ENCODE results near the gene SPTBN1. TPM values are rescaled to one million over a fixed set of nuclear protein-coding genes. Genes with fewer than 3 reads are reported as not detected.

Gene SPTBN1
- total RNA-seq, 2 experiments from 2014 or later = 82.9 to 109 TPM

DNA sequence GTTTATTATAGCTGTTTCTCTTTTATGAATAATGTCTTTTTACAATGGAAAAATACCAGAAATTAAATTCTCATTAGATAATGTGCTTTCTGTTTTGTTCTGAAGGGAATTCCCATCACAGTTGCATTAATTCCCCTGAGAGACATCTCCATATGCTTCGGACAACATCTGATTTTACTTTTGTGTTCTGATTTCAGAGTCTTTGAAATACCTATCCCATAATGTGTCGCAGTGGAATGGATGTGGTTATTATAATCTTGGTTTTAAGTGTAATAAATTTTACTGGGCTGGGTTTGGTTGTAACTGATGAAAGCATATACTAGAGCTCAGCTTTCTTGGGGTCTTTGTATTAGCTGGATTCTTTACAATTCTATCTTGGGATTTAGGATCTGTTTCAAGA, 12.5 kb downstream of the SPTBN1 start:
- Mint-ChIP-seq H3K27me3 (peaks cover 13% of the 10 kb centered on the region), H3K36me3 (no peaks in the 10 kb centered on the region), H3K4me1 (no peaks in the 10 kb centered on the region), H3K27ac (no peak overlapping the region), H3K4me3 (no peak overlapping the region), H3K9me3 (ENCODE audit: low read depth) (no peaks in the 10 kb centered on the region)
- ATAC-seq (no peak), DNase-seq (no peak)
- CTCF ChIA-PET = no interaction called here

DNA sequence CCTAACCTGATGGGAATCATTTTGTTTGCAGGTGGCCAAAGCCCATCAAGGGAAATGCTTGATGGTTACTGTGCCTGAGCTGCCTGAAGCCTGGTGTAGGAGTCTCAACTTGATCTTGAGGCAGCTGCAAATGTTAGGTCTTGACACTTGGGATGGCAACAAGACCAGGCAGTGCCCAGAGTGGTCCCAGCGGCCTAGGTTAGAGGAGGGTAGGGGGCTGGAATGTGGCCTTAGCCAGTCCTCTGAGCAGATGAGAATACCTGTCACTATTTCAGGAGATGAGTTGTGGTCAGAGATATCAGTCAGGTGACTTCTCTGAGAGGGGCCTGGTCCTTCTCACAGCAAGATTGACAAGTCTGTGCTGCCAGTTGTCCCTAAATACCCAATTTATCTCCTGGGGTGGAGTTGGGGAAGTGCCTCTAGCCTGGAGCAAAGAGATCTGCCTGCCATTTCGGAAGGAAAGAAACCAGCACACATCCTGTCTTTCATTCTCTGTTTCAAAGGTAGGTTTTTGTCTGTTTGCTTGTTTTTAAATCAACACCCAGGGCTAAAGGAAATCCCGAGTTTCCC, 13.4 kb downstream of the SPTBN1 start:
- Mint-ChIP-seq H3K36me3 (no peaks in the 10 kb centered on the region), H3K27me3 (peaks cover 8% of the 10 kb centered on the region), H3K9me3 (ENCODE audit: low read depth) (no peaks in the 10 kb centered on the region), H3K4me3 (no peak overlapping the region), H3K4me1 (no peaks in the 10 kb centered on the region), H3K27ac (no peak overlapping the region)
- DNase-seq (no peak), ATAC-seq (no peak)
- CTCF ChIA-PET = no interaction called here

DNA sequence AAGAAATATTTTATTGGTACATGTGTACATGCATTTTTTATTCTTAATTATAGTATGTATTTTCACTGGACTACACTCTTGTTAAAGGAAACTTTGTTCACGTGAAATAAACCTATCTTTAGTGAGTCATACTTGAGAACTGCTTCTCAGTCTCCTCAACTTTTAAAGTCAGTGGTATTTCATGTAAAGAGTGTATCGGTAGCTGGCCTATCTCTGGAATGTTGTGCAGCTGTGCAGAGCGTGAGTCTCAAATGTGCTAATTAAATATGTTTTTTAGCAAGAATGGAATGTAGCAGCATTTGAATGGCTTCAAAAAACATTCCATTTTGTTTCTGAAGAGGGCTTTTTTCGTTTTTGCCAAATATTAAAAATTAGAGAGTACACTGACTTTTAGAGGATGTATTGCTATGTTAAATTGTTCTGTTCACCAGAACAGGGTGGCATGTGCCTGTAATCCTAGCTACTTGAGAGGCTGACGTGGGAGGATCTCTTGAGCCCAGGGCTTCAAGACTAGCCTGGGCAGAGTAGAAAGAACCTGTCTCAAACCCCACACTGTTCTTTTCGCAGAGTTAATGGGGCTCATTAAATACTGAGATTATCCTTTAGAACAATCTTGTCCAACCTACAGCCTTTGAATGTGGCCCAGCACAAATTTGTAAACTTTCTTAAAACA, 14.3 kb downstream of the SPTBN1 start:
- CTCF ChIA-PET = no interaction called here
- H3K27me3 Mint-ChIP-seq = peaks cover 3% of the 10 kb centered on the region
- ATAC-seq (no peak), DNase-seq (no peak)
- H3K36me3 Mint-ChIP-seq = no peaks in the 10 kb centered on the region
- no peak overlapping the region for H3K27ac Mint-ChIP-seq
- H3K9me3 Mint-ChIP-seq (ENCODE audit: low read depth) = no peaks in the 10 kb centered on the region
- H3K4me1 Mint-ChIP-seq = no peaks in the 10 kb centered on the region
- H3K4me3 Mint-ChIP-seq = no peak overlapping the region

DNA sequence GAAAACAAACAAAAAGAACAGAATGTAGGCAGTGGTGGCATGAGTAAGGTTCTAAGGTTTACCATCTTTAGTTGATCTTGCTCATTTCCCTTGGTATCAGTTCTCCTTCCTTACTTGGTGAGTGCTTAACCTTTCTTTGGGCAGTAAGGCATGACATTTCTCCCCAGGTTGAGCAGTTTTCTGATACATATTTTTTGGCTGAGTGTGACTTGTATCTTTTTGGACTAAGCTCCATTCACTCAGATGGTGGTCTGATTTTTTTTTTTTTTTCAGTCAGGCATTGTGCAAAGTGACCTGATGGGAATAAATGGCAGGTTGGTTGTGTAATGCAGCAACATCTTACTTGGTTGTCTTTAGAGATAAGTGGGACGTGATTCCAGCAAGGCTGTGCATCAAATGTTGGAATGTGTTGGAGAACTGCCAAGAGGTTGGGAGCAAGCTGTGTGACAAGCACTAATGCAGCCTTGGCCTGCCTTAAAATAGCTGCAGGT, 15.1 kb downstream of the SPTBN1 start:
- DNase-seq (no peak), ATAC-seq (no peak)
- H3K36me3 Mint-ChIP-seq = no peaks in the 10 kb centered on the region
- no peaks in the 10 kb centered on the region for H3K9me3 Mint-ChIP-seq (ENCODE audit: low read depth)
- H3K27me3 Mint-ChIP-seq = peaks cover 3% of the 10 kb centered on the region
- no peak overlapping the region for H3K4me3 Mint-ChIP-seq
- H3K27ac Mint-ChIP-seq = no peak overlapping the region
- H3K4me1 Mint-ChIP-seq = no peaks in the 10 kb centered on the region
- CTCF ChIA-PET = no interaction called here

DNA sequence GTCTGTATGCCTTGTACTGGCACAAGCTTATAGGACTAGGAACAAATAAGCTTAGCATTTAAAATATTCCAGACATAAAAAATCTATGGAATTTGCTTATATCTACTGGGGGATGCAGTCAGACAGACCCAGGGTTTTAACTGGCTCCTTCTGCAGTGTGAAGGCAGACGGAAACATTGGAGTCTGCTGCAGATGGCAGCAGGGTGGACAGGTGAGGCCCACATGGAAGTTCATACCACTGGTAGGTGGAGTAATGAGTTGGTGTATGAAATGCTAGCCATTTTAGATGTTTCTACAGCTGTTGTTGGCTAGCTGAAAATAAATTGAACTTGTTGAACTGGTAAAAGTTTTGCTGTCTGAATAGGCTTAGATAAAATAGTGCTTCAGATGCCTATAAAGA, 17.7 kb downstream of the SPTBN1 start:
- H3K36me3 Mint-ChIP-seq = no peaks in the 10 kb centered on the region
- no peak overlapping the region for H3K4me3 Mint-ChIP-seq
- no peaks in the 10 kb centered on the region for H3K27me3 Mint-ChIP-seq
- no peaks in the 10 kb centered on the region for H3K9me3 Mint-ChIP-seq (ENCODE audit: low read depth)
- no peak for DNase-seq
- peaks cover 3% of the 10 kb centered on the region for H3K4me1 Mint-ChIP-seq
- ATAC-seq = no peak
- H3K27ac Mint-ChIP-seq = no peak overlapping the region
- CTCF ChIA-PET = interaction anchor here (1.3 kb wide), 1 partner anchor 9 kb away, joined by 3 read pairs; no protein-coding TSS in a partner anchor

DNA sequence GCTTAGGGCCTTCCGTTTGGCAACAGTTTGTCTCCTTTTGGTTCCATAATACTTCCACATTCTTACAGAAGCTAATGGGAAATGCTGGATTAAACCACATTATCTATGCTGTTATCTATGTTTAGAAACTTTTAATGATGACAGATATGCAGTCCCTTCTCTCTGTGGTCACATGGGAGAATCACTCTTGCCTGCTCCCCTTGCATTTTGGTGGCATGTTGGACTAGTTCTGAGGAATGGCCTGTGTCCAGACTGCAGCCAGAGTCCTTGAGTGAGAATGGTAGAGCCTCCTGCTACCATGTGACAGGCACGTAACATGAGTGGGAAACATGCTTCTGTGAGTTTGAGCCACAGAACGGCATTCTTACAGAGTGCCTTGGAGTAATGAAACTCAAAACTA, 19.2 kb downstream of the SPTBN1 start:
- DNase-seq (no peak), ATAC-seq (no peak)
- Mint-ChIP-seq H3K27me3 (no peaks in the 10 kb centered on the region), H3K27ac (no peak overlapping the region), H3K36me3 (no peaks in the 10 kb centered on the region), H3K4me3 (no peak overlapping the region), H3K4me1 (peaks cover 3% of the 10 kb centered on the region), H3K9me3 (ENCODE audit: low read depth) (no peaks in the 10 kb centered on the region)
- CTCF ChIA-PET = interaction anchor here (1.3 kb wide), 1 partner anchor 10 kb away, joined by 3 read pairs; no protein-coding TSS in a partner anchor

DNA sequence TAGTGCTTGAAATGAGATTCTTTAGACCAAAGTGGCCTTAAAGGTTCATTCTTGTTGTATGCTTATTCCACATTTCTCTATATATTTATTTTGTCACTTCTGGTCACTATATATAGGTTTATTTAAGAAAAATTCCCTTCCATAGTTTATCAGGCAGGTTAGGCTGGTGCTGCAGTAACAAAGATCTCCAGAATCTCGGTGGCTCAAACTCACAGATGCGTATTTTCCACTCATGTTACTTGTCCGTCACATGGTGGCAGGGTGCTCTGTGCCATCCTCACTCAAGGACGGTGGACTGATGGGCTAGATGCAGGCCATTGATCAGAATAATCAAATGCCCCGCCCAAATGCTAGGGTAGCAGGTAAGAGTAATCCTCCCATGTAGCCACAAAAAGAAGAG, 19.8 kb downstream of the SPTBN1 start:
- Mint-ChIP-seq H3K36me3 (no peaks in the 10 kb centered on the region), H3K27me3 (no peaks in the 10 kb centered on the region), H3K4me3 (no peak overlapping the region), H3K27ac (no peak overlapping the region), H3K4me1 (peaks cover 3% of the 10 kb centered on the region), H3K9me3 (ENCODE audit: low read depth) (no peaks in the 10 kb centered on the region)
- ATAC-seq (no peak), DNase-seq (no peak)
- CTCF ChIA-PET = no interaction called here

DNA sequence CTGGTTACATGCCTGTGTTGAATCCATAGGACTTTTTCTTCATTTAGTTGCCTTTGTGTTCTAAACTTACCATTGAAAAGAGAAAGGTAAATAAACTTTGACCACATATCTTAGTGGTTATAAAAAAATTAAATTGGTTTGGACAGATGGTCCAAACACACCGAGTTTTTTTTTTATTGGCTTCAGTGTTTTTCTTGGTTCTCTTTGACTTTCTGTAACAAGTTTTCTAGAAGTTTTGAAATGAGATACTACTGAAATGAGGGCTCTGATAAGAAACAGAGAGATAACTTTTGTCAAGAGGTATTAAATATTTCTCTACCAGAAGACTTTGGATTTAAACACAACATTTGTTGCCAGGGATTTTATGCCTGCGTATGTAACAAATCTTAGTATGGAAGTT, 20.7 kb downstream of the SPTBN1 start:
- Mint-ChIP-seq H3K4me1 (peaks cover 3% of the 10 kb centered on the region), H3K9me3 (ENCODE audit: low read depth) (no peaks in the 10 kb centered on the region), H3K36me3 (no peaks in the 10 kb centered on the region), H3K27ac (no peak overlapping the region), H3K27me3 (peaks cover 3% of the 10 kb centered on the region), H3K4me3 (no peak overlapping the region)
- ATAC-seq = no peak
- DNase-seq = no peak
- CTCF ChIA-PET = no interaction called here

DNA sequence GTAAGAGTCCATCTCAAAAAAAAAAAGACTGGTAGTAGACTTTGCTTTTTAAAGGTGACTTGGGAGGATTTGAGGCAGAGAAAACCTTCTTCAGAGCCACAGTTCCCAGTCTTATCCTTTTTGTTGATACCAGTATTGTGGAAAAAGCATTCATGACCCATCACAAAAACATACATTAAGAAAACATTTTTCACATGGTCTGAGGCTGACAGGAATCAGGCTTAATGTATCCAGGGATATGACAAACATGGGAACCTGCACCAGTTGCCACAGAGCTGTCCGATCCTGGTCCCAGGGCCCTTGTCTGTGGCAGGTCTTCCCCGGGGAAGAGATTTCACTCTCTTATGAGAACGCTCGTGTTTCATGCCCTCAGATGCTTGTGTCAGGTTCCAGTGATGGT, 21.8 kb downstream of the SPTBN1 start:
- CTCF ChIA-PET = interaction anchor here (1.1 kb wide), 1 partner anchor 12 kb away, joined by 3 read pairs; no protein-coding TSS in a partner anchor
- Mint-ChIP-seq H3K27me3 (peaks cover 5% of the 10 kb centered on the region), H3K4me3 (no peak overlapping the region), H3K27ac (no peak overlapping the region), H3K9me3 (ENCODE audit: low read depth) (no peaks in the 10 kb centered on the region), H3K36me3 (no peaks in the 10 kb centered on the region), H3K4me1 (peaks cover 3% of the 10 kb centered on the region)
- ATAC-seq (no peak), DNase-seq (no peak)

DNA sequence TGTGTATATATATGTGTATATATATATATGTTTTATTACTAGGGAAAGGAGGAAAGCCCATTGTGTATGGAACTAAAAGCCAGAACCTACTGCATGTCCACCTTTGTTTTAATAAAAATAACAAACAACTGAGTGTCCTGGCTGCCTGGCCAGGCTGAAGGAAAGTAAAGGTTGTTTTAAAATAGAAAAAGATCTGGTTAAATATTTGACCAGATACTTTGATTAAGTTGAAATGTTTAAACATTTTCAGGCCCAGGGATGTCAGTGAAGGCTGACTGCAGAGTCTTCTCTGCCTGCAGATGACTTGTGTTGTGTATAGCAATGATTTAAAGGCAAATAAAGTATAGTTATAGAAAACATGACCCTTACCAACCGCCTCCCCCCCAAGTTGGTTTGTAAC, 22.8 kb downstream of the SPTBN1 start:
- CTCF ChIA-PET = interaction anchor here (1.1 kb wide), 1 partner anchor 11 kb away, joined by 3 read pairs; no protein-coding TSS in a partner anchor
- no peaks in the 10 kb centered on the region for H3K9me3 Mint-ChIP-seq (ENCODE audit: low read depth)
- ATAC-seq (no peak), DNase-seq (no peak)
- no peaks in the 10 kb centered on the region for H3K36me3 Mint-ChIP-seq
- no peak overlapping the region for H3K4me3 Mint-ChIP-seq
- H3K27me3 Mint-ChIP-seq = peaks cover 5% of the 10 kb centered on the region
- no peak overlapping the region for H3K27ac Mint-ChIP-seq
- H3K4me1 Mint-ChIP-seq = peaks cover 3% of the 10 kb centered on the region

DNA sequence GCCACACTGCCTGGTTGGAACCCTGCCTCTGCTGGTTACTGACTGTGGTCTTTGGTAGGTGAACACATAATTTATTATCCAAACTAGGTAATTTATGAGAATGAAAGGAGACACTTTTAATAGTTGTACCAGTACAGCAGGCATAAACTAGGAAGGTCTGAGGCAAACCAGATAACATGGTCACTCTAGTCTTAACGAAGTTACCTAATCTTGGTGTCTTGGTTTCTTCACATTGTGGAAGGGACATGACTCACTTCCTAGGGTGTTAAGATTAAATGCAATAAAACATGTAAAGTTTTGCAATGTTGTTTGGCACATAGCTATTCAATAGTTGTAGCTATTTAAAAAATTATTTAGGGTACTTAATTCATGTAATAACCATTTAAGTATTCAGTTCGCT, 23.3 kb downstream of the SPTBN1 start:
- no peak overlapping the region for H3K27ac Mint-ChIP-seq
- no peaks in the 10 kb centered on the region for H3K9me3 Mint-ChIP-seq (ENCODE audit: low read depth)
- H3K36me3 Mint-ChIP-seq = no peaks in the 10 kb centered on the region
- ATAC-seq (no peak), DNase-seq (no peak)
- CTCF ChIA-PET = no interaction called here
- peaks cover 5% of the 10 kb centered on the region for H3K27me3 Mint-ChIP-seq
- no peak overlapping the region for H3K4me3 Mint-ChIP-seq
- peaks cover 3% of the 10 kb centered on the region for H3K4me1 Mint-ChIP-seq

DNA sequence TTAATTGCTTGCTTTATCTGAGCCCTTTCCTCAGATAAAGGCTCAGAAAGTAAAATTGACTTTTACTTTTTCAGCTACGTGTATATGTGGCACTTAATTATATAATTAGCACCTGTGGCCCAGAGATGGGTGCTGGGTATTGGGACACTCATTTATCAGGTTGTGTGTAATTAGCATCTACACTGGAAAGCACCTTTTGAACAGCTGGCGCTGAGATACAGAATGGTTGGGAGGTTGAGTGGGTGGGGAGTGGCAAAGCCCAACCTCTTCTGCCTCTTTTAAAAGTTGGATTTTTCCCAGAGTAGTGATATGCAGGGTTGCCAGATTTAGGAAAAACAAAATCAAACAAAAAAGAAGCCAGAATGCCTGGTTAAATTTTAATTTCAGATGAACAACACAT, 23.9 kb downstream of the SPTBN1 start:
- H3K4me1 Mint-ChIP-seq = peaks cover 3% of the 10 kb centered on the region
- H3K36me3 Mint-ChIP-seq = no peaks in the 10 kb centered on the region
- no peak overlapping the region for H3K4me3 Mint-ChIP-seq
- CTCF ChIA-PET = interaction anchor here (0.9 kb wide), 1 partner anchor 224 kb away, joined by 3 read pairs; no protein-coding TSS in a partner anchor
- ATAC-seq (no peak), DNase-seq (no peak)
- peaks cover 3% of the 10 kb centered on the region for H3K9me3 Mint-ChIP-seq (ENCODE audit: low read depth)
- H3K27me3 Mint-ChIP-seq = peaks cover 5% of the 10 kb centered on the region
- H3K27ac Mint-ChIP-seq = no peak overlapping the region

DNA sequence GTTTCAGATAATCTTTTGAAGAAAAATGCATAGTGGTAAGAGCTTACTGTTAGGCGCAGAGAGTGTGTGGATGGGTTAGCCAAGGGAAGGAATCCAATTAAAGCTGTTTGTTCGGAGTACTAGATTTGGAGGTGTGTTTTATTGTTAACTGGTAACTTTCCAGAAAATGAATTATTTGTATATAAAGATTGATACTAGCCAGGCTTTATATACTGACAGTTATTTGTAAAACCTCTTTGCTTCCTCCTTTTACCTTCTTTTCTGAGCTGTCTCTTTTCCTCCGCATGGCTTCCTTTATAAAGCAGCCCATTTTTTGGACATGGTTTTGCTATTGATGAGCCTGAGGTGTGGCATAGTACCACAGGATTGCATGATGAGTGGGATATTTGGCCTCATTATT, 25.6 kb downstream of the SPTBN1 start:
- CTCF ChIA-PET = no interaction called here
- Mint-ChIP-seq H3K9me3 (ENCODE audit: low read depth) (peaks cover 3% of the 10 kb centered on the region), H3K27me3 (peaks cover 5% of the 10 kb centered on the region), H3K36me3 (no peaks in the 10 kb centered on the region), H3K27ac (no peak overlapping the region), H3K4me3 (no peak overlapping the region), H3K4me1 (peaks cover 3% of the 10 kb centered on the region)
- DNase-seq = no peak
- ATAC-seq = no peak

DNA sequence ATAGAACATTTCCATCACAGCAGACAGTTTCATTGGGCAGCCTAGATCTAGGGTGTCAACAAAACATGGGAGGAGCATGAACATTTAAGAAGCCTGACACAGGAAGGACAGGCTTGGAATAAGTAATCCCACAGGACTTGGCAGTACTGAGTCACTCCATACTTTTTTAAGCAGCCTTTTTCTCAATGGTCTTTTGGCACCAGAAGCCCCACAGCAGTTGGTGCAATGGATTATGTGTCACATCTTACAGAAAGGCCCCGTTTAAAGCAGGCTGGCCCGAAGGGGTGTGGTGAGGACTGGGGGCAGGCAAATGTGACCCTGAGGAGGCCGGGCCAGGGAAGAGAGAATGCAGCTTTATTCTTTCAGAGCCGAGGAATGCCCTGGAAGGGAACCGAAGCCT, 26.6 kb downstream of the SPTBN1 start:
- no peaks in the 10 kb centered on the region for H3K4me1 Mint-ChIP-seq
- no peak overlapping the region for H3K4me3 Mint-ChIP-seq
- ATAC-seq (no peak), DNase-seq (no peak)
- H3K27ac Mint-ChIP-seq = no peak overlapping the region
- no peaks in the 10 kb centered on the region for H3K36me3 Mint-ChIP-seq
- H3K9me3 Mint-ChIP-seq (ENCODE audit: low read depth) = peaks cover 3% of the 10 kb centered on the region
- peaks cover 5% of the 10 kb centered on the region for H3K27me3 Mint-ChIP-seq
- CTCF ChIA-PET = no interaction called here

Data from activated CD8-positive, alpha-beta memory T cell treated with anti-CD3 and anti-CD28 coated beads, Interleukin-2, amount 10 ng/mL, durations not matched to agents 7 days and 5 days (primary cell).